ENCODE measurements around the gene FBLN5. TPM values are rescaled to one million over a fixed set of nuclear protein-coding genes. Genes with fewer than 3 reads are reported as not detected.

The FBLN5 gene
- total and polyA plus RNA-seq, 2 experiments from 2014 or later = 157 to 337 TPM

DNA sequence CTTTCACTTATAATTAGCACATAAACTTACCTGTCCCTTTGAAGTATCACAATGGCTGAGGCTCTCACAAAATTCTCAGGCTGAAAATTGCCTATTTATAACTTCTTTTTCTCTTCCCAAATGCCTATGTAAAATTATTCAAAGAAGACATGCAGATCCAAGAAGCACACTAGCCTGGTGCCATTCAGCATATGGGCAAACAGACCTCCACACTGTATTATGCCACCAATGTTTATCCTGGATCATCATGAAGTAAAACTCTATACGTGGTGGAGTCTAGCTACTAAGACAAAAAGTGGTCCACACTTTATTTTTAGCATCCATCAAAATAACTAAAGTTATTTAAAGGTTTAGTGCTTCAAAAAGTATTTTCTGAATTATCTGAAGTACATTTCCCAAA is 95.9 kb downstream of the FBLN5 start:
- Histone ChIP-seq H3K79me2 (no peaks in the 10 kb centered on the region), H4K20me1 (ENCODE audit: insufficient read depth, poor library complexity, severe bottlenecking) (no peaks in the 10 kb centered on the region), H3K4me2 (no peak overlapping the region), H3K4me1 (ENCODE audit: insufficient read depth) (no peaks in the 10 kb centered on the region), H3K36me3 (replicated peaks; ENCODE audit: insufficient read depth, low read depth) (no peaks in the 10 kb centered on the region), H3K27ac (no peak overlapping the region), H2AFZ (no peak overlapping the region), H3K9me2 (replicated peaks; ENCODE audit: insufficient read depth) (no peaks in the 10 kb centered on the region), H3K4me3 (no peak overlapping the region), H3K9me3 (ENCODE audit: low read depth) (no peaks in the 10 kb centered on the region), H3K27me3 (no peaks in the 10 kb centered on the region)
- TF ChIP-seq, protein P1, sequence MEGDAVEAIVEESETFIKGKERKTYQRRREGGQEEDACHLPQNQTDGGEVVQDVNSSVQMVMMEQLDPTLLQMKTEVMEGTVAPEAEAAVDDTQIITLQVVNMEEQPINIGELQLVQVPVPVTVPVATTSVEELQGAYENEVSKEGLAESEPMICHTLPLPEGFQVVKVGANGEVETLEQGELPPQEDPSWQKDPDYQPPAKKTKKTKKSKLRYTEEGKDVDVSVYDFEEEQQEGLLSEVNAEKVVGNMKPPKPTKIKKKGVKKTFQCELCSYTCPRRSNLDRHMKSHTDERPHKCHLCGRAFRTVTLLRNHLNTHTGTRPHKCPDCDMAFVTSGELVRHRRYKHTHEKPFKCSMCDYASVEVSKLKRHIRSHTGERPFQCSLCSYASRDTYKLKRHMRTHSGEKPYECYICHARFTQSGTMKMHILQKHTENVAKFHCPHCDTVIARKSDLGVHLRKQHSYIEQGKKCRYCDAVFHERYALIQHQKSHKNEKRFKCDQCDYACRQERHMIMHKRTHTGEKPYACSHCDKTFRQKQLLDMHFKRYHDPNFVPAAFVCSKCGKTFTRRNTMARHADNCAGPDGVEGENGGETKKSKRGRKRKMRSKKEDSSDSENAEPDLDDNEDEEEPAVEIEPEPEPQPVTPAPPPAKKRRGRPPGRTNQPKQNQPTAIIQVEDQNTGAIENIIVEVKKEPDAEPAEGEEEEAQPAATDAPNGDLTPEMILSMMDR (IDR thresholded peaks at IDR 0.05; ENCODE audit: poor library complexity) = no peak
- TF ChIP-seq EZH2phosphoT487 (IDR thresholded peaks at IDR 0.05; ENCODE audit: low read depth, severe bottlenecking, unreplicated experiment) (no peak), EZH2 (IDR thresholded peaks at IDR 0.05; ENCODE audit: borderline replicate concordance) (no peak)
- DNase-seq (ENCODE audit: low spot score) = no peak
- 48% methylated on average over 1 of the region's 1 CpG for WGBS (ENCODE audit: low lambda C conversion rate, missing lambda C conversion rate)

DNA sequence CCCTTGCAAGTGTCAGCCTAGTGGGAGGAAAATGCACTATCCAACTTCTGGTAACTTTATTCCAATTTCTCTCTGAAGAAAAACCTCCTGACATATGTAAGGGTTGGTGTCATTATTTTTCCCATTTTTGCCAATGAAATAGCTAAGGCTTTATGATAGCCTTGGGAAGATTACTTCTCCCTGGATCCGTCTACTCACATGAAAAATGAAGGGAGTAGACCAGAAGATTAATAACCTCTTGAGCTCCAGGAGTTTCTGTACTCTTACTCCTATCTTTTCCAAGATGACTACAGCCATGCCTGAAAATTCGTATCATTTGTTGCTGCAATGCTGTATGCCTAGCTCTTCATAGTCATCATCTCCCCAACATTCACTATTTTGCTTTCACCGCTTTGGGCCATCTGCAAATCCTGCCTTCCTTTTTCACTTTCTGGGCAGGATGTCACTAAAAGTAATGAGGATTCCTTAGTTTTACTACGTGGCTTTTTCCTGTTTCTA is 98.9 kb downstream of the FBLN5 start:
- Histone ChIP-seq H3K27me3 (no peaks in the 10 kb centered on the region), H2AFZ (no peak overlapping the region), H3K9me3 (ENCODE audit: low read depth) (no peaks in the 10 kb centered on the region), H3K27ac (no peak overlapping the region), H3K4me2 (no peak overlapping the region), H3K4me3 (no peak overlapping the region), H3K4me1 (ENCODE audit: insufficient read depth) (no peaks in the 10 kb centered on the region), H3K36me3 (replicated peaks; ENCODE audit: insufficient read depth, low read depth) (no peaks in the 10 kb centered on the region), H3K79me2 (no peaks in the 10 kb centered on the region), H3K9me2 (replicated peaks; ENCODE audit: insufficient read depth) (no peaks in the 10 kb centered on the region), H4K20me1 (ENCODE audit: insufficient read depth, poor library complexity, severe bottlenecking) (no peaks in the 10 kb centered on the region)
- WGBS (ENCODE audit: low lambda C conversion rate, missing lambda C conversion rate) = 70% methylated on average over 4 of the region's 4 CpGs
- DNase-seq (ENCODE audit: low spot score) = no peak
- TF ChIP-seq EZH2 (IDR thresholded peaks at IDR 0.05; ENCODE audit: borderline replicate concordance) = no peak
- TF ChIP-seq, protein P1 (IDR thresholded peaks at IDR 0.05; ENCODE audit: poor library complexity) = no peak
- no peak for TF ChIP-seq EZH2phosphoT487 (IDR thresholded peaks at IDR 0.05; ENCODE audit: low read depth, severe bottlenecking, unreplicated experiment)

DNA sequence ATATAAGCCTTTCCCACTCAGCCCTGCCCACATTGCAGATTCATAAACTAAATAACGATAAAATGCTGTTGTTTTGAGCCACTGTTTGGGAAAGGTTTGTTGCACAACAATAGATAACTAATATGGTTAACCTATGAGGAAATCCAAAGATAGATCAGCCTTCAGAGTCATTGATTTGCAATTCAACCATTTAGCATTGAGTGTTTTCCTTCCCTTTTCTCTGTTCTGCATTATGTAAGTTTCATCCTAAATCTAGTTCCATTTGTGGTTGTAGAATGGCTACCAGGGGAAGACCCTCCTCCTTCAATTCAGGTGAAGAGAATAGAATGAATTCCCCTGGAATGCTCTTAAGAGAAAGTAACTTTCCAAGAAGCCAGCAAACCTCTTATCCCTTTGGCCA is 99.8 kb downstream of the FBLN5 start:
- no peak for DNase-seq (ENCODE audit: low spot score)

More for the DNA sequence above, 99.8 kb downstream of the FBLN5 start:
- Histone ChIP-seq H3K9me2 (replicated peaks; ENCODE audit: insufficient read depth) (no peaks in the 10 kb centered on the region), H3K4me3 (no peak overlapping the region), H4K20me1 (ENCODE audit: insufficient read depth, poor library complexity, severe bottlenecking) (no peaks in the 10 kb centered on the region), H3K79me2 (no peaks in the 10 kb centered on the region), H2AFZ (no peak overlapping the region), H3K4me2 (no peak overlapping the region), H3K36me3 (replicated peaks; ENCODE audit: insufficient read depth, low read depth) (no peaks in the 10 kb centered on the region), H3K4me1 (ENCODE audit: insufficient read depth) (no peaks in the 10 kb centered on the region), H3K27ac (no peak overlapping the region), H3K9me3 (ENCODE audit: low read depth) (no peaks in the 10 kb centered on the region), H3K27me3 (no peaks in the 10 kb centered on the region)
- TF ChIP-seq EZH2phosphoT487 (IDR thresholded peaks at IDR 0.05; ENCODE audit: low read depth, severe bottlenecking, unreplicated experiment) = no peak
- TF ChIP-seq EZH2 (IDR thresholded peaks at IDR 0.05; ENCODE audit: borderline replicate concordance) = no peak
- TF ChIP-seq, protein P1 (IDR thresholded peaks at IDR 0.05; ENCODE audit: poor library complexity) = no peak
- WGBS (ENCODE audit: low lambda C conversion rate, missing lambda C conversion rate) = 94% methylated on average over 1 of the region's 1 CpG

Measured in hepatocyte (in vitro differentiated cells).